ENCODE data around the gene ANK3.

ANK3 gene

DNA sequence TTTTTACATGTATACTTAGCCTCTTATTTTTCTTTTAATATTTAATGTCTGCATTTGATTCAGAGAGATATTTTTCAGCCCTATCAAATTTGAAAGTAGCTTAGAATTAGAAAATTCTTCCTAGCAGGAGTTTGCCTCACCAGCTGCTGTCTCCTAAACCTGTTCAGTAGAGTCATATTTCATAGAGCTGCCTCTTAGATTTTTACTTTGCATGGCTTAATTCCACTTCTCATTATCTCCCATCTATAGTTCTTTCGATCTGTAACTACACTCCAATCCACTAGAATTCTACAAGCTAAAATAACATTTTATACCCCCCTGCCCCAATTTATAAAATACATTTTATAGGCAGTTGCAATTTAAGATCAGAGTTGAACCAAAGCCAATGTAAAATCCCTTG lies 227.0 kb downstream of the ANK3 start:
- DNase-seq (ENCODE audit: low read depth, low spot score) = no peak
- ChIA-PET CTCF (interaction anchor here (0.9 to 1.2 kb wide), 2 partner anchors 9 to 41 kb away, joined by 3 read pairs; no protein-coding TSS in a partner anchor), POLR2A (no interaction called here)
- TF ChIP-seq, protein P1, sequence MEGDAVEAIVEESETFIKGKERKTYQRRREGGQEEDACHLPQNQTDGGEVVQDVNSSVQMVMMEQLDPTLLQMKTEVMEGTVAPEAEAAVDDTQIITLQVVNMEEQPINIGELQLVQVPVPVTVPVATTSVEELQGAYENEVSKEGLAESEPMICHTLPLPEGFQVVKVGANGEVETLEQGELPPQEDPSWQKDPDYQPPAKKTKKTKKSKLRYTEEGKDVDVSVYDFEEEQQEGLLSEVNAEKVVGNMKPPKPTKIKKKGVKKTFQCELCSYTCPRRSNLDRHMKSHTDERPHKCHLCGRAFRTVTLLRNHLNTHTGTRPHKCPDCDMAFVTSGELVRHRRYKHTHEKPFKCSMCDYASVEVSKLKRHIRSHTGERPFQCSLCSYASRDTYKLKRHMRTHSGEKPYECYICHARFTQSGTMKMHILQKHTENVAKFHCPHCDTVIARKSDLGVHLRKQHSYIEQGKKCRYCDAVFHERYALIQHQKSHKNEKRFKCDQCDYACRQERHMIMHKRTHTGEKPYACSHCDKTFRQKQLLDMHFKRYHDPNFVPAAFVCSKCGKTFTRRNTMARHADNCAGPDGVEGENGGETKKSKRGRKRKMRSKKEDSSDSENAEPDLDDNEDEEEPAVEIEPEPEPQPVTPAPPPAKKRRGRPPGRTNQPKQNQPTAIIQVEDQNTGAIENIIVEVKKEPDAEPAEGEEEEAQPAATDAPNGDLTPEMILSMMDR (IDR thresholded peaks at IDR 0.05; ENCODE audit: insufficient read depth, low read length, missing control alignments) = no peak
- H3K4me3 ChIP-seq (ENCODE audit: low read depth, low read length) = no peak overlapping the region

DNA sequence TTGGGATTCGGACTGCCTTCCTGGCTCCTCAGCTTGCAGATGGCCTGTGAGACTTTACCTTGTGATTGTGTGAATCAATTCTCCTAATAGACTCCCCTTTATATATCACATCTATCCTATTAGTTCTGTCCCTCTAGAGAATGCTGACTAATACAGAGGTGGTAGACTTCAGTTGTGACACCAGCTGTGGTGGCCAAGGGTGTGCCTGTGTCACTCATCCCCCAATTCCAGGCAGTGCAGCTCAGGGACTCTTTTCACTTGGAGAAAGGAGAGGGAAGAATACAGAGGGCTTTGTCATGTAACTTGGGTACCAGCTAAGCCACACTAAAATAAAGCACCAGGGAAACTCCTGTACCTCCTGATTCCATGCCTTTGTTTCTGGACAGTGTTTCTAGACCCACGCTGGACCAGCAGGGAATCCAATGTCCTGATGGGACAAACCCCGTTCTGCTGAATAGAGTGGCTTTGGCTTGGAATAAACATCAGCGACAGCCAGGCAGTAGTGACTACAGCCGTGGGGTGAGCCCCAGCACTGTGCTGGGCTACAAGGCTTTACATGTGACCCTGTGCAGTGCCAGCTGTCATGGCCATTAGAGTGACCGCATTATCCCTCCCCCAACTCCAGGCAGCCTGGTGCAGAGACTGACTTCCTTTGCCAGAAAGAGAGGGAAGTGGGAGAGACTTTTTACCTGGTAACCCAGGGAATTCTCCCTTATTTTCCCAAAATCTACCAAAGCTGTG lies 233.6 kb downstream of the ANK3 start:
- CTCF ChIA-PET = interaction anchor here (1.2 to 1.8 kb wide), 3 partner anchors 16 to 278 kb away, joined by 4 to 5 read pairs (median 4); no protein-coding TSS in a partner anchor
- TF ChIP-seq, protein P1 (IDR thresholded peaks at IDR 0.05; ENCODE audit: insufficient read depth, low read length, missing control alignments) = no peak
- POLR2A ChIA-PET = no interaction called here
- no peak overlapping the region for H3K4me3 ChIP-seq (ENCODE audit: low read depth, low read length)
- no peak for DNase-seq (ENCODE audit: low read depth, low spot score)

DNA sequence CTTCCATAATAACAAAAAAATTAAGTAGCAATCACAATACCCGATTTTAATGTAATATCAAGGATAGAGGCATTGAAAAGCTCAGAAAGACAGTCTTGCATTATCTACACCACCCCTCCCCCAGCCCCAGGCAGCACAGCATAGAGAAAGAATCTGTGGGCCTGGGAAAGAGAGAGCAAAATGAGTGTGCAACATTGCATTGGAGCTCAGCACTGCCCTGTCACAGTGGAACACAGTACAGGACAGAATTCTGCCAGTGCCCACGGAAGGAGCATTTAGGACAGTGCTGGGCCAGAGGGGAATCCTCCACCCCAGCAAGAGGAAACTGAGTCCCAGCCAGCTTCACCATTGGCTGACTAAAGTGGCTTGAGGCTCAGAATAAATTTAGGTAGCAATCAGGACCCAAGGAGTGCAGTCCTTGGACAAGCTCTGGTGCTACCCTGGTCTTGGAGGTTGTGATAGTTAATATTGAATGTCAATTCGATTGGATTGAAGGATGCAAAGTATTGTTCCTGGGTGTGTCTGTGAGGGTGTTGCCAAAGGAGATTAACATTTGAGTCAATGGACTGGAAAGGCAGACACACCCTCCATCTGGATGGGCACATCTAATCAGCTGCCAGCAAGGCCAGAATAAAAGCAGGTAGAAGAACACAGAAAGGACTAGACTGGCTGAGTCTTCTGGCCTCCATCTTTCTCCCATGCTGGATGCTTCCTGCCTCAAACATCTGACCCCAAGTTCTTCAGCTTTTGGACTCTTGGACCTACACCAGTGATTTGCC lies 234.4 kb downstream of the ANK3 start:
- H3K4me3 ChIP-seq (ENCODE audit: low read depth, low read length) = no peak overlapping the region
- POLR2A ChIA-PET = no interaction called here
- no peak for DNase-seq (ENCODE audit: low read depth, low spot score)
- TF ChIP-seq, protein P1 (IDR thresholded peaks at IDR 0.05; ENCODE audit: insufficient read depth, low read length, missing control alignments) = no peak
- CTCF ChIA-PET = interaction anchor here (1.2 to 1.8 kb wide), 3 partner anchors 17 to 278 kb away, joined by 4 to 5 read pairs (median 4); no protein-coding TSS in a partner anchor

DNA sequence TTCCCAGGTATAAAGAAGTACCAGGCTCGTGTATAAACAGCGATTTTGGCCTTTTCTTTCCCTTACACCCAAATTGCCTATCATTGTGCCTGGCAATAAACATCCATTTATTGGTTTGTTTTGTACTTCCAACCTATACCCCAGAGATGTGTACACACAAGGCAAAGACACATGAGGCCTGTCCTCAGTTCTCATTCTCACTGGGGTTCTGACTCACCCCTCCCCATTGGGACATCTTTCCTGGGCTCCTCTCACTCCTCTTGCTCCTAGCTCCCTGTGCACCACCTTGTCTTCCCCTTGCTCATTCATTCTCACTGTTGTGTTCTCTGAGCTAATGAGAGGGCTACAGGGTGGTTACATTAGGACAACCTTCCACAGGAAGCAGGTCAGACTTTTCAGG lies 240.7 kb downstream of the ANK3 start:
- TF ChIP-seq, protein P1 (IDR thresholded peaks at IDR 0.05; ENCODE audit: insufficient read depth, low read length, missing control alignments) = no peak
- H3K4me3 ChIP-seq (ENCODE audit: low read depth, low read length) = no peak overlapping the region
- no peak for DNase-seq (ENCODE audit: low read depth, low spot score)
- POLR2A ChIA-PET = no interaction called here
- CTCF ChIA-PET = interaction anchor here (1.1 kb wide), 3 partner anchors 12 to 57 kb away, joined by 3 read pairs; no protein-coding TSS in a partner anchor

DNA sequence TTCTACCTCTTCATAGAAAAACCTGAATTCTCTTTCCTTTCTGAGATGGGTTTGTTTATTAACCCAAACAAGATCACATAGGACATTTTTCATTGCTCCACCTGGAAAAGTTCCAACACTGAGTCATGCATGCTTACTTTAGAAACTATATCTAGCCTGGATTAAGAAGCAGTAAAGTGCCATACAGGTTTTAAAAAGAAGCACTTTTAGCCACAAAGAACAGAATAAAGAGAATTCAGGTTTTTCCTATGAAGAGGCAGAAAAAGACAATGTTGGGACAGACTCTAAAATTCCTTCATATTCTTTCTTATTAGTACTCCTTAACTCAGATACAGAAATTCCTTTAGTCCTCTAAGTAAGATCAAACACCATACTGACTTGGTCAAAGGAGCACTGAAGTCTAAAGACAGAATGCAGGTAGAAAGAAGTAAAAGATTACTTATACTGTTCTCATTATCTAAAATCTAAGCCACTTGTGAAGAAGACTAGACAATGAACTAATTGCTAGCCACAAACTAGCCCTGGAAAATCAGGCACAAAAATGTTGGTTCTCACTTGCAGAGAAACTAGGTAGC lies 241.3 kb downstream of the ANK3 start:
- CTCF ChIA-PET = interaction anchor here (1.1 to 1.2 kb wide), 3 partner anchors 13 to 57 kb away, joined by 3 to 4 read pairs (median 3); no protein-coding TSS in a partner anchor
- H3K4me3 ChIP-seq (ENCODE audit: low read depth, low read length) = no peak overlapping the region
- peak; percentile 51 for DNase-seq (ENCODE audit: low read depth, low spot score)
- TF ChIP-seq, protein P1 (IDR thresholded peaks at IDR 0.05; ENCODE audit: insufficient read depth, low read length, missing control alignments) = no peak
- POLR2A ChIA-PET = no interaction called here

All from AG04449 (cell line).